Peyer's patch (tissue), 4 donors: ENCODE measurements around the gene EP400.
"Not testable (repeated sequence)": the region's sequence is repeated elsewhere in the genome, so short reads cannot be mapped to it uniquely, and the experiment has no call there.

Experiments used
- POLR2A ChIP-seq, 2 donors: fragments of 450-650 bp; IDR thresholded peaks; one replicate each; pipeline ENCODE4 v1.5.1; 2017; ENCODE audit warnings: antibody characterized with exemption in 2 of 2, mild to moderate bottlenecking in 2 of 2, moderate library complexity in 2 of 2
- TF ChIP-seq, protein P1 (sequence below), 6 experiments: fragments of 450-650 bp in 4 of 6; fragments of 200-600 bp in 2 of 6; sonication (generic) in 1 of 6; IDR thresholded peaks; one replicate each; pipeline ENCODE4 v1.5.1; 2017 to 2019; ENCODE audit warnings: antibody characterized with exemption in 6 of 6, mild to moderate bottlenecking in 3 of 6, moderate library complexity in 1 of 6

DNA sequence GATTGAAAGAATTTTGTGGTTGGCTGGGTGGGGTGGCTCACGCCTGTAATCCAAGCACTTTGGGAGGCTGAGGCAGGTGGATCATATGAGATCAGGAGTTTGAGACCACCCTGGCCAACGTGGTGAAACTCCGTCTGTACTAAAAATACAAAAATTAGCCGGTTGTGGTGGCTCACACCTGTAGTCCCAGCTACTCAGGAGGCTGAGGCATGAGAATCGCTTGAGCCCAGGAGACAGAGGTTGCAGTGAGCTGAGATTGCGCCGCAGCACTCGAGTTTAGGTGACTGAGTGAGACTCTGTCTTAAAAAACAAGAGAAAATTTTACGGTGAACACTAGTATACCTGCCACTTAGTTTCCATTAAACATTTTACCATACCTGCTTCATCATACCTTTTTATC lies 4.1 kb downstream of the EP400 start:
- TF ChIP-seq, protein P1, sequence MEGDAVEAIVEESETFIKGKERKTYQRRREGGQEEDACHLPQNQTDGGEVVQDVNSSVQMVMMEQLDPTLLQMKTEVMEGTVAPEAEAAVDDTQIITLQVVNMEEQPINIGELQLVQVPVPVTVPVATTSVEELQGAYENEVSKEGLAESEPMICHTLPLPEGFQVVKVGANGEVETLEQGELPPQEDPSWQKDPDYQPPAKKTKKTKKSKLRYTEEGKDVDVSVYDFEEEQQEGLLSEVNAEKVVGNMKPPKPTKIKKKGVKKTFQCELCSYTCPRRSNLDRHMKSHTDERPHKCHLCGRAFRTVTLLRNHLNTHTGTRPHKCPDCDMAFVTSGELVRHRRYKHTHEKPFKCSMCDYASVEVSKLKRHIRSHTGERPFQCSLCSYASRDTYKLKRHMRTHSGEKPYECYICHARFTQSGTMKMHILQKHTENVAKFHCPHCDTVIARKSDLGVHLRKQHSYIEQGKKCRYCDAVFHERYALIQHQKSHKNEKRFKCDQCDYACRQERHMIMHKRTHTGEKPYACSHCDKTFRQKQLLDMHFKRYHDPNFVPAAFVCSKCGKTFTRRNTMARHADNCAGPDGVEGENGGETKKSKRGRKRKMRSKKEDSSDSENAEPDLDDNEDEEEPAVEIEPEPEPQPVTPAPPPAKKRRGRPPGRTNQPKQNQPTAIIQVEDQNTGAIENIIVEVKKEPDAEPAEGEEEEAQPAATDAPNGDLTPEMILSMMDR (IDR thresholded peaks at IDR 0.05) = not testable (repeated sequence)
- TF ChIP-seq POLR2A (IDR thresholded peaks at IDR 0.05) = not testable (repeated sequence)
